Neuron (in vitro differentiated cells): ENCODE data around the gene PLEKHM3.
"Not testable (repeated sequence)": the region's sequence is repeated elsewhere in the genome, so short reads cannot be mapped to it uniquely, and the experiment has no call there.

Experiments
- H2AFZ ChIP-seq: one replicate; pipeline ENCODE4 v1.6.1; 2013; ENCODE audit warnings: low read depth, mild to moderate bottlenecking, inconsistent platforms, low read length, moderate library complexity
- H3K27me3 ChIP-seq: one replicate; pipeline ENCODE4 v1.6.1; 2013; ENCODE audit warnings: low read length; ENCODE audit not compliant: insufficient read depth
- H3K36me3 ChIP-seq: one replicate; pipeline ENCODE4 v1.6.1; 2013; ENCODE audit warnings: low read length; ENCODE audit not compliant: insufficient read depth
- H3K4me1 ChIP-seq: one replicate; pipeline ENCODE4 v1.6.1; 2013; ENCODE audit warnings: low read length; ENCODE audit not compliant: insufficient read depth
- H3K4me3 ChIP-seq: 2 replicates; pipeline ENCODE4 v1.5.1; 2013; ENCODE audit warnings: mild to moderate bottlenecking, low read length, moderate library complexity
- H3K9me3 ChIP-seq: one replicate; pipeline ENCODE4 v1.6.1; 2013; ENCODE audit warnings: low read length

PLEKHM3 gene

DNA sequence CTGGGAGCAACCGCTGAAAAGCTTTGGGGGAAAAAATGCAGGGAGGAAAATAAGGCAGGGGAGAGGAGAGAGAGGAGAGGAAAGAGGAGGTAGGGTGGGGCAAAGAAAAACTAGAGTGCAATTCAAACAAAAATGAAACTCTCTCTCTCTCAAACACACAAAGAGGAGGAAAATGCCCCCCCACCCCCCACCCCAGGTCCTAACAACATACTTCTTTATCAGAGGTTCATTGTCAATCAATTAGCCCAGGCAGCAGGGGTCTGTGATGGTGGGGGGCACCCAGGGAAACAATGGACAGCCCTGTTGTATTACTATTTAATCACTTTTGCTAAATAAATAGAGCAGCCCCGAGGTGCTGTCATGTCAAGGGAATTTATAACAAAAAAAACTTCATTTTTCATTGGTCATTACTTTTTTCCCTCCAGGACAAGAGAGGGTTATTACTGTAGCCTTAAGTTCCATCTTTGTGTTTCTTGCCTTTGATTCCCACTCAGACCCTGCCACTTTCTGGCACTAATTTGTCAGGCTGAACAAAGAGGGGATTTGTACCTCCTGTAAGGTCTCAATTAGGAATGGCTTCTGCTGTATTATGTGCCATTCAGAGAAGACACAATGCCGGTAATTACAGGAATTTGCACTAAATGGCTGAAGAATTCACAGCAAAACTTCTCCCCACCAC is 55.0 kb downstream of the PLEKHM3 start:
- H2AFZ ChIP-seq = no peak overlapping the region
- no peaks in the 10 kb centered on the region for H3K27me3 ChIP-seq
- H3K4me1 ChIP-seq = peaks cover 38% of the 10 kb centered on the region
- peak overlapping the region; percentile 11 for H3K4me3 ChIP-seq
- no peaks in the 10 kb centered on the region for H3K9me3 ChIP-seq
- no peaks in the 10 kb centered on the region for H3K36me3 ChIP-seq

DNA sequence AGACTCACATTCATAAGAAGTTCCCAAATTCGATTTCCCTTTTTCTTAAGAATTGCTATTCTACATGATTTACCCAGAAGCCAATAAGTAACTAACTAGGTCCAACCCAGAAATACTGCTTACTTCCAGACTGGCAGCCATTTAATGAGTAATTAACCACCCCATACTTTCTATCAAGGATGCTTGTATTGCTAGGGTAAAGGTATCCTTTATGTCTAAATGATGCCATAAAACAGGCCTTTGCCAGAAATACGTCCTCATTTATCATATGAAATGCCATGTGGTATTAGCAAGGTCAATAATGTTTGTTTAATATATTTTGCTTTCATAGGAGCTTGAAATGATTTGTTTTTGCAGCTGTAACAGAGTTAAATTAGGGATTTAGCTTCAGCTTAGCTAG is 56.1 kb downstream of the PLEKHM3 start:
- Histone ChIP-seq H3K9me3 (no peaks in the 10 kb centered on the region), H3K4me1 (peaks cover 38% of the 10 kb centered on the region), H3K4me3 (no peak overlapping the region), H3K36me3 (no peaks in the 10 kb centered on the region), H2AFZ (no peak overlapping the region), H3K27me3 (no peaks in the 10 kb centered on the region)

DNA sequence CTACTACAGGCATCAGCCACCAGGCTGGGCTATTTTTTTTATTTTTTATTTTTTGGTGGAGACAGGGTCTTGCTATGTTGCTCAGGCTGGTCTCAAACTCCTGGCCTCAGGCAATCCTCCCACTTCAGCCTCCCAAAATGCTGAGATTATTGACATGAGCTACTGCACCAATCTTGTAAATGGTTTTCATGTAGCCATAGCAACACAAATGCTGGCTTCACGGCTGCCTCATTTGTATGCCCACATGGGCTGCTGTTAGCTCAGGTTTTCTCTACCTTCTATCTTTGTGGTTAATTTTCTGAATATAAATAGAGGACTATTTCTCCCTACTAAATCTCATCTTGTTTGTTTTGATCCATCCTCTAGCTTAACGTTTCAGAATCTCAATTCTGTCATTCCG is 58.2 kb downstream of the PLEKHM3 start:
- peaks cover 33% of the 10 kb centered on the region for H3K4me1 ChIP-seq

DNA sequence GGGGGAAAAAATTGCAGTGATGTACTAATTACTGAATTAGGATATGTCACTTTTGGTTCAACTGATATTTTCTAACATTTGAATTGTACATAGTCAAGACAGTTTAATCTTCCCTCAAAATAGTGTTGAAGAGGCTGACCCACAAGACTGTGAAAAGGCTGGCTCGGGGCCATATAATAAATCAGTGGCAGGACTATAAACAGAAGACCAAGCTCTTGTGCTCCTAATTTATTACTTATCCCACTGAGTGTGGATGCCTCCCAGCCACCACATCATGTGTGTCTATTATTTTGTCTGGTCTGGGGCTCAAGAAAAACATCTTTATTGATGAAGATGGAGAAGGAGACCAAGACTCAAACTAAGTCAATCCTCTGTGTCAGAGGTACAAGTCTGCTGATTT is 64.4 kb downstream of the PLEKHM3 start:
- no peak overlapping the region for H3K4me3 ChIP-seq
- H3K9me3 ChIP-seq = peaks cover 13% of the 10 kb centered on the region
- no peak overlapping the region for H2AFZ ChIP-seq
- no peaks in the 10 kb centered on the region for H3K36me3 ChIP-seq
- no peaks in the 10 kb centered on the region for H3K4me1 ChIP-seq
- H3K27me3 ChIP-seq = no peaks in the 10 kb centered on the region

More for the DNA sequence above, 58.2 kb downstream of the PLEKHM3 start:
- H3K27me3 ChIP-seq = no peaks in the 10 kb centered on the region
- no peak overlapping the region for H2AFZ ChIP-seq
- H3K4me3 ChIP-seq = no peak overlapping the region
- H3K9me3 ChIP-seq = peaks cover 12% of the 10 kb centered on the region
- no peaks in the 10 kb centered on the region for H3K36me3 ChIP-seq

DNA sequence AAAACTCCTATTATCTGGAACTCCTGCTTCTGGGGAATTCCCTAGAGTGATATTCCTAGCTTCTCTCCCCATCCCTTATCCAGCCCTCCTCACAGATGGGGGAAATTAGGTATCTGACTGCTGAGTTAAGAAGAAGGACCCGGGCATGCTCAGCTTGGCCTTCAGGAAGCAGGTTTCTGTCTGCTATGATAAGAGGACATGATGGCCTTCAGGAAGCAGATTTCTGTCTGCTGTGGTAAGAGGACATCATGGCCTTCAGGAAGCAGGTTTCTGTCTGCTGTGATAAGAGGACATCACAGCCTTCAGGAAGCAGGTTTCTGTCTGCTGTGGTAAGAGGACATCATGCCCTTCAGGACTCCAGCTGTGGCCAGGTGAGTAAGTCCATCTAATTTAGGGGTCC is 65.2 kb downstream of the PLEKHM3 start:
- Histone ChIP-seq H3K4me3 (no peak overlapping the region), H3K27me3 (no peaks in the 10 kb centered on the region), H3K36me3 (no peaks in the 10 kb centered on the region), H3K9me3 (peaks cover 13% of the 10 kb centered on the region), H3K4me1 (no peaks in the 10 kb centered on the region), H2AFZ (no peak overlapping the region)

DNA sequence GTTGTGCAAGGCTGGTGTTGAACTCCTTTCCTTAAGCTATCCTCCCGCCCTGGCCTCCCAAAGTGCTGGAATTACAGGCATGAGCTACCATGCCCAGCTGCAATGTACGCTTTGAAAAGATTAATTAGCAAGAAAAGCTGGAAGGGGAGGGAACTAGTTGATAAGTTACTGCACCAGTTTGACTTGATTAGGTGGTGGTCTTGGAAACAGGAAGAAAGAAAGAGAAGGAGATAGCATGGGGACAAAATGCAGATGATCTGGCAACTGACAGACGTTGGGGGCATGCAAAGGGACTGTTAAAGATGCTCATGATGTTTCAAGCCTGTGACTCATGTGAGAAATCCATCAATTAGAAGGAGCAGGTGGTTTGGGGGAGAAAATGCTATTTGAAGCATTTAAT is 68.6 kb downstream of the PLEKHM3 start:
- Histone ChIP-seq H3K4me3 (no peak overlapping the region), H2AFZ (no peak overlapping the region), H3K9me3 (no peaks in the 10 kb centered on the region), H3K36me3 (no peaks in the 10 kb centered on the region), H3K4me1 (no peaks in the 10 kb centered on the region), H3K27me3 (no peaks in the 10 kb centered on the region)

DNA sequence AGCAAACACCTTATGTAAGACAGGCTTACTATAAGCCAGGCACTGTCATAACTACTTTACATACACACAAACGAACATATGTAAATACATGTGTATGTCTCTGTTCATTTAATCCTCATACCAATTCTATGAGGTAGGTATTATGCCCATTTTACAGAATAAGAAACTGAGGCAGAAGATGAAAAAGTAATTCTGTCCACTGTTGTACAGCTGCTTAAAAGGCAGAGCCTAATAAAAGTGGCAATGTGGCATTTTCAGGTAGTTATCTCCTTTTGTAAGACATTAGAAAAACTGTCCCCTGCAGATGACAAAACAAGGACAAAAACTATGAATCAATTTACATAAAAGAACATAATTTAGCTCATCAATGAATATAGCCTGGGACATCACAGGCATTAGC is 69.9 kb downstream of the PLEKHM3 start:
- Histone ChIP-seq H3K9me3 (no peaks in the 10 kb centered on the region), H2AFZ (no peak overlapping the region)

DNA sequence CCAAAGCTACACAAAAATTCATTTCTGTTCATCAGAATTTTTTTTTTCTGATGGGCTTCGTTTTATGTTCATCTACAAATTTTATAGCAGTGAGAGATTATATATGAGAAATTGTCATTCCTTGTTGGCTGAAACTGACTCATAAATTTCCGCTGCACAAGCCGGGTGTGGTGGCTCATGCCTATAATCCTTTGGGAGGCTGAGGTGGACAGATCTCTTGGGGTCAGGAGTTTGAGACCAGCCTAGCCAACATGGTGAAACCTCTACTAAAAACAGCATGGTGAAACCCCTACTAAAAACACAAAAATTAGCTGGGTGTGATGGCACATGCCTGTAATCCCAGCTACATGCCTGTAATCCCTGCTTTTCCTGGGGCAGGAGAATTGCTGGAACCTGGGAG is 72.0 kb downstream of the PLEKHM3 start:
- H3K27me3 ChIP-seq = no peaks in the 10 kb centered on the region
- H3K9me3 ChIP-seq = no peaks in the 10 kb centered on the region
- H3K4me3 ChIP-seq = no peak overlapping the region
- H2AFZ ChIP-seq = no peak overlapping the region
- no peaks in the 10 kb centered on the region for H3K36me3 ChIP-seq
- H3K4me1 ChIP-seq = peaks cover 7% of the 10 kb centered on the region

More for the DNA sequence above, 69.9 kb downstream of the PLEKHM3 start:
- H3K27me3 ChIP-seq = no peaks in the 10 kb centered on the region
- peaks cover 7% of the 10 kb centered on the region for H3K4me1 ChIP-seq
- H3K4me3 ChIP-seq = no peak overlapping the region
- H3K36me3 ChIP-seq = no peaks in the 10 kb centered on the region

DNA sequence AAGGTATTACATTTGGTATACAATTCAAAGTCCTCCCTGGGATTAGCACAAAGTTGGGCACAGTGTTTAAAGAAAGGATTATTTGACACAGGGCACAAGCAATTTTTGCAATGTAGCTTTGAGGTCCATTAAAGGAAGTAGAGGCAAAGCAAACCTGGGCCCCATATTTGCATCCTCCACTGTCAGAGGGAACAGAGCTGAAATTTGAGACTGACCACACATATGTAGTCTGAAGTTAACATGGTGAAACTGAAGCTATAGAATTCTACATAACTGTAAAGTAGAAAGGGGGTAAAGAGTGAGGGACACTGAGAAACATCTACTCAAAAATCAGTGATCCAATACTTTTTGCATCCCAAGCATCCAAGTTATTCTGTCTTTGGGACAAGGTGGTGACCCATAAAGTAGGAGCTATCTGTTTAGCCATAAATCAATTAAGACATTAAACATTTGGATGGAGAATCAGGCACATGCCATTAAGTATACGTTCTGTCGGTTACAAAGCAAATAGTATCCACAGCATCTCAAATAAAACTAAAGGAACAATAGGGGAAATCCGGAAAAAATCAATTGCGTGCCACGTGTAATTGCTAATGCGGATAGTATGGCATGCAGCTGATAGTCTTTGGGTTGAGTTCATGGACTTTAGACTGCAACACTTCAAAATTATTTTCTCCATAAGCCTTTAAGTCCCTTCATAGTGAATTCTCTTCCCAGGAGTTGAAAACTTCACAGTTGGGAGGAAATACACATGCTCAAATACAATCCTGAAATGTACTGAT is 72.6 kb downstream of the PLEKHM3 start:
- H3K4me3 ChIP-seq = no peak overlapping the region
- peaks cover 7% of the 10 kb centered on the region for H3K4me1 ChIP-seq
- H3K27me3 ChIP-seq = no peaks in the 10 kb centered on the region
- no peaks in the 10 kb centered on the region for H3K9me3 ChIP-seq
- no peaks in the 10 kb centered on the region for H3K36me3 ChIP-seq
- no peak overlapping the region for H2AFZ ChIP-seq

DNA sequence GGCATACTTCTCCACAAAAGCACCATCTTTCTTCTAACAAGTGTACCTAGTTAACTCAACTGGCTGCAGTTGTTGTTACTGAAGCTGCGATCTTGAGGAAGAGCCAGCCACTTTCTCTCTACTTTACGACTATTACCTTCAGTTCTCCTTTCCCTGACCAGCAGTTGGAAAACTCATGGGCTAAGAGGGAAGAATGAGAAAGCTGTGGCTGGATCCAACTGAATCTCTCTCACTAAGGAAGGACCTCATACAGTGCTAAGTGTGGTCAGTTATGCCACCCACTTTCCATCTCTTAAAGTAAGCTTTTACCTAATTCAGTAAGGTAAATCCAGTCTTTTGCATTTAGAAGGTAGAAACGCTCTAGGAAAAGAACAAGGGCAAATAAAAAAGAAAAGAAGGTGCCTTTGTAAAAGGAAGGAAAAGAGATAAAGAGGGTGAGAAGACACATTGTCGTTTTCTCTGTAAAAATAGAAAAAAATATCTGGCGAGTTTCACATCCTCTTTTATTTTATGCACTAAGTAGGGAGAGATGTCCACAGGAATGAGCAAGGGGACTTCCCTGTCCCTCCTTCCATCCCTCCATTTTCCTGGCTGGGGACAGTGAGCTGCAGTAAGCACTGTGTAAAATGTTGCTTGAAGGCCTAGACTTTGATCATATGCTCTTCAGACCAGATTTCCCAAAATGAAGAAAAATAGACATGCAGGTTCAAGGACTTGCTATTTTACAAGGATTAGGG is 73.4 kb downstream of the PLEKHM3 start:
- H3K27me3 ChIP-seq = no peaks in the 10 kb centered on the region
- H3K36me3 ChIP-seq = no peaks in the 10 kb centered on the region
- peaks cover 7% of the 10 kb centered on the region for H3K4me1 ChIP-seq
- H3K4me3 ChIP-seq = no peak overlapping the region
- H3K9me3 ChIP-seq = no peaks in the 10 kb centered on the region
- no peak overlapping the region for H2AFZ ChIP-seq

DNA sequence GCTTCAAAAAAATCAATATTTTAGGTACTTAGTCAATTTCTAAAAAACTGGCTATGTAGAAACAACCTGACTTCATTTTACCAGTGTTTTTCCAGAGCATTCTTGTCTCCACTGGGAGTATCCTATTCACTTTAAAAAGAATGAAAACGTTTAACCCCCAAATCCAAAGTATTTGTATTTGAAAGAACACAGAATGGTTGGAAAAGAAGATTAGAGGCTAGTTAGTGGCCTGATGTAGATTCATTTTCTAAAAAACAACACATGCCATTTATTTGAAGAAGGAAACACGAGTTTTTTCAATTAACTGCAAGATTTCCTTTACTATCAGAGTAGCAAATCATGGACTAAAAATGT is 74.6 kb downstream of the PLEKHM3 start:
- Histone ChIP-seq H3K27me3 (no peaks in the 10 kb centered on the region), H2AFZ (no peak overlapping the region), H3K4me3 (no peak overlapping the region), H3K36me3 (no peaks in the 10 kb centered on the region), H3K9me3 (no peaks in the 10 kb centered on the region), H3K4me1 (peaks cover 7% of the 10 kb centered on the region)

DNA sequence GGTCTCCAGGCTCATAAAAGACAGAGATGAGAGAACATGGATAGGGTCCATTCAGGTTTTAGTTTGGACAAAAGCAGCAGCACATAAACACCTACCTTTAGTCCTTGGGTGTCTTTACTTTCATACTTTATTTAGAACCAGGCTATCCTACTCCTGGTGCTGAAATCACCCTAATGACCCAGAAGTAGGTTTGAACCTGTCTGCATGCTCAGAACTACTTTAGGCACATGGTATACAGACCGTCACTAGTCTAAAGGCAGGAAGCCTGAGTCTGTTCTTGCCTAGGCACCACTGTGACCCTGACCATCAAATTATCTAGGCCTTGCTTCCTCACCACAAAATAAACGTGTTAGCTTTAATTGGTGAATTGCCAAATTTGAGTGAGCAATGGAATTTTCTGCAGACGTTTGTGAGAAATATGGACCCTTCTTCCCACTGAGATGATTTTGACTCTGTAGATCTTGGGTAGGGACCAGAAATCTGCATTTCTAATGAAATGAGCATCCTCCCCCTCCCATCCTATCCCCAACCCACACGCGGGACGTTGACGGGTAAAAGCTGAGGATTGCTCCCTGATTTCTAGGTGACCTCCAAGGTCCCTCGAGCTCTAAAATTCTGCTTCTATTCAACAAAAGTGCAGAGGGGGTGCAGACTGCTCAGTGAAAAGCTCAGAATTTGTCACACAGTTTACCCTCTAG is 75.1 kb downstream of the PLEKHM3 start:
- H3K9me3 ChIP-seq = no peaks in the 10 kb centered on the region
- peaks cover 7% of the 10 kb centered on the region for H3K4me1 ChIP-seq
- no peaks in the 10 kb centered on the region for H3K27me3 ChIP-seq
- no peak overlapping the region for H3K4me3 ChIP-seq
- H2AFZ ChIP-seq = no peak overlapping the region
- H3K36me3 ChIP-seq = peaks cover 3% of the 10 kb centered on the region

DNA sequence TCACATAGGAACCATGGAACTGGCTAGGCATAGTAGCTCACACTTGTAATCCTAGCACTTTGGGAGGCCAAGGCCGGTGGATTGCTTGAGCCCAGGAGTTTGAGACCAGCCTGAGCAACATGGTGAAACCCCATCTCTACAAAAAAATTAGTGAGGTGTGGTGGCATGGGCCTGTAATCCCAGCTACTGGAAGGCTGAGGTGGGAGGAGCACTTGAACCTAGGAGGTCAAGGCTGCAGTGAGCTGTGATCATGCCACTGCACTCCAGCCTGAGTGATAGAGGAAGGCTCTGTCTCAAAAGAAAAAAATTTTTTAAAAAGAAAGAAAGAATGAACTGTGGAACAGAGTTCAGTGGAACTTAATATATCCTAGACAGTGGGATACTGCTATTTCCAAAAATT is 76.1 kb downstream of the PLEKHM3 start:
- not testable (repeated sequence) for H3K27me3 ChIP-seq, H3K4me1 ChIP-seq, H2AFZ ChIP-seq

More for the DNA sequence above, 76.1 kb downstream of the PLEKHM3 start:
- H3K36me3 ChIP-seq, H3K9me3 ChIP-seq, H3K4me3 ChIP-seq: not testable (repeated sequence)
